Left ventricle myocardium superior (tissue), 1 donor: Measurements from ENCODE around the gene ABHD16A. TPM values are rescaled to one million over a fixed set of nuclear protein-coding genes. Genes with fewer than 3 reads are reported as not detected.
"Not testable (repeated sequence)": the region's sequence is repeated elsewhere in the genome, so short reads cannot be mapped to it uniquely, and the experiment has no call there.

ENCODE experiments used
- ATAC-seq: fragments of 200-7000 bp; cut with Tn5 transposase; one replicate; pipeline ENCODE4 v1.9.1; 2020; ENCODE audit warnings: mild to moderate bottlenecking, moderate library complexity
- DNase-seq: peaks from one replicate; pipeline ENCODE4 v3.0.0-alpha.2; 2020
- intact Hi-C: fragments of 100-400 bp; cut with micrococcal nuclease; formaldehyde crosslinking; loops from one replicate; pipeline ENCODE4 v1.11.0; 2022
- total RNA-seq: library from RNA; stranded (reverse); fragmentation: NEBNext Ultra II Directional; extraction: Animal tissue kit (Norgen Biotek cat#: 25700); gene quantifications from one replicate; pipeline ENCODE4 v1.2.1, GENCODE V29; 2021
- donor health status: DM: no; HTN: yes; CAD: no; lungs with severe emphysema.

Gene ABHD16A
- total RNA-seq, 1 donor from 2014 or later, result 29.0 TPM

GRCh38 chr6:31719001-31719400 lies 15.9 kb upstream of the ABHD16A start:
- intact Hi-C loops, result no loop called here
- no peak for ATAC-seq
- no peak for DNase-seq

GRCh38 chr6:31718265-31718664 lies 15.1 kb upstream of the ABHD16A start:
- intact Hi-C loops, result no loop called here
- DNase-seq (no peak), ATAC-seq (no peak)

- ATAC-seq, result no peak
- intact Hi-C loops, result no loop called here
- no peak for DNase-seq
Observed at GRCh38 chr6:31717499-31718222, 14.5 kb upstream of the ABHD16A start.

- intact Hi-C loops, result no loop called here
- DNase-seq (no peak), ATAC-seq (no peak)
Observed at GRCh38 chr6:31715022-31715958, 12.2 kb upstream of the ABHD16A start, which contains the start of gene LY6G6D. Gene LY6G6D, plus strand, starts transcription at chr6:31715348. Its CDS starts 8 bp downstream, at chr6:31715356.

GRCh38 chr6:31713991-31714684 lies 11.0 kb upstream of the ABHD16A start:
- ATAC-seq, result no peak
- no peak for DNase-seq
- intact Hi-C loops, result no loop called here

GRCh38 chr6:31713465-31713864 lies 10.3 kb upstream of the ABHD16A start:
- ATAC-seq, result no peak
- intact Hi-C loops, result no loop called here
- no peak for DNase-seq

GRCh38 chr6:31712296-31712695 lies 9.2 kb upstream of the ABHD16A start:
- DNase-seq (no peak), ATAC-seq (peak; percentile 70)
- intact Hi-C loops, result no loop called here

GRCh38 chr6:31711233-31711632 lies 8.1 kb upstream of the ABHD16A start:
- no peak for DNase-seq
- intact Hi-C loops, result no loop called here
- ATAC-seq, result no peak

GRCh38 chr6:31710523-31711219 lies 7.5 kb upstream of the ABHD16A start:
- DNase-seq, result no peak
- ATAC-seq, result no peak
- intact Hi-C loops, result no loop called here

GRCh38 chr6:31709157-31709556 lies 6.0 kb upstream of the ABHD16A start:
- intact Hi-C loops, ATAC-seq, DNase-seq: not testable (repeated sequence)

- ATAC-seq (no peak), DNase-seq (no peak)
- intact Hi-C loops, result no loop called here
Observed at GRCh38 chr6:31708224-31708623, 5.1 kb upstream of the ABHD16A start.

- intact Hi-C loops, result no loop called here
- no peak for ATAC-seq
- no peak for DNase-seq
Observed at GRCh38 chr6:31707701-31708100, 4.6 kb upstream of the ABHD16A start.

GRCh38 chr6:31706599-31706998 lies 3.5 kb upstream of the ABHD16A start, which contains the start of gene LY6G6F:
Gene LY6G6F, plus strand, starts transcription at chr6:31706866. Its CDS starts 41 bp downstream, at chr6:31706907.
- intact Hi-C loops, result no loop called here
- ATAC-seq (no peak), DNase-seq (no peak)

- ATAC-seq (no peak), DNase-seq (no peak)
- intact Hi-C loops, result no loop called here
Observed at GRCh38 chr6:31705931-31706330, 2.8 kb upstream of the ABHD16A start.

- DNase-seq (no peak), ATAC-seq (peak; percentile 23)
- intact Hi-C loops, result no loop called here
Observed at GRCh38 chr6:31702405-31702818, 712 bp downstream of the ABHD16A start.

- intact Hi-C loops, result no loop called here
- DNase-seq (peak; percentile 55), ATAC-seq (peak; percentile 10)
Observed at GRCh38 chr6:31701666-31702404, 1.3 kb downstream of the ABHD16A start.

GRCh38 chr6:31700740-31701401 lies 2.3 kb downstream of the ABHD16A start:
- intact Hi-C loops, result no loop called here
- DNase-seq, result no peak
- ATAC-seq, result no peak

GRCh38 chr6:31697555-31697954 lies 5.6 kb downstream of the ABHD16A start:
- intact Hi-C loops, result no loop called here
- ATAC-seq (no peak), DNase-seq (no peak)
